Mononuclear cell (primary cell): ENCODE data around the gene BASP1. TPM values are rescaled to one million over a fixed set of nuclear protein-coding genes. Genes with fewer than 3 reads are reported as not detected.
A peak's percentile ranks its signal among the peaks of the same experiment; 100 is the strongest.

Experiments
- H3K27me3 ChIP-seq: 2 replicates; pipeline ENCODE4 v1.6.0; 2011; ENCODE audit warnings: low read length, control low read depth; ENCODE audit not compliant: insufficient read depth
- H3K4me1 ChIP-seq: 2 replicates; pipeline ENCODE4 v1.5.1; 2011; ENCODE audit warnings: mild to moderate bottlenecking, low read length, control low read depth; ENCODE audit not compliant: insufficient read depth
- H3K4me3 ChIP-seq: 2 replicates; pipeline ENCODE4 v1.5.1; 2011; ENCODE audit warnings: mild to moderate bottlenecking, low read length, moderate library complexity
- H3K9me3 ChIP-seq: 2 replicates; pipeline ENCODE4 v1.5.1; 2011; ENCODE audit warnings: low read depth, mild to moderate bottlenecking, control low read depth, low read length
- total RNA-seq: library from RNA; depleted of rRNA; stranded (reverse); fragments of >200 nt; gene quantifications from one replicate; pipeline ENCODE4 v1.2.3, GENCODE V29; 2012

The BASP1 gene
- total RNA-seq, 1 donor: 24.5 TPM

DNA sequence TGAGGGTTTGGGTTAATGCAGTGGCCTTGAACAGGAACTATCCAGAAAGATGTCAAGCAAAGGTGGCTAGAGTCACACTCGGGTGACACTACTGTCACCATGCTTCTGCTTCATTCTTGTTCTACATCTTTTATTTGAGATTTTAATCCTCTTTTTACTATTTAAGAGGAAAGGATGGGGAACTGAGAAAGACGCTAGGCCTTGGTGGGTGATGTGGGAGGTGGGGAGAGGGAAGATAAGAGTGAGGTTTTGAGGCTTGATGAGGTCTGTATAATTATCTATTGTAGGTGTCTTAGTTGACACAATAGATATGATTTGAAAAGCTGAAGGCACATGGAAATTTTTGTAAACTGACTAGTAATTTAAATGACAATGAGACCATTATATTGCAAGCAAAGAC, 3.5 kb upstream of the BASP1 start:
- Histone ChIP-seq H3K27me3 (no peaks in the 10 kb centered on the region), H3K9me3 (no peaks in the 10 kb centered on the region), H3K4me3 (no peak overlapping the region), H3K4me1 (peaks cover 11% of the 10 kb centered on the region)

DNA sequence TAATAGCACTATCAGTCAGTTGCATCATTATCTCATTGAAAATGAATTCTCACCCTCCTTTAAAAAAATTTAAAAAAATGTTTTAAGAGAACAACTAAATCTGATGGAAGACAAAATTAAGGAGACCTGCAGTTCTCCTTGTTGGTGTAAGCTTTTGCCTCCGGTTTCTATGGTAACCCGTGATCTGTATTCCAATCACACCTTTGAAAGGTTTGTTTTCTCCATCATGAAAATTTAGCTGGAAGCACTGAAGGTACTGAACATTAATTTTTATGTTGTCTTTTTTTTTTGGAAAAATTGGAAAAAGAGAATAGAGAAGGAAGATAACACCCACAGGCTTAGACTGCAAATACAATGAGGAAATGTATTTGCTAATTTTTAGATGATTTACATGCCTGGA, 2.5 kb upstream of the BASP1 start:
- peaks cover 20% of the 10 kb centered on the region for H3K4me1 ChIP-seq
- H3K4me3 ChIP-seq: no peak overlapping the region
- H3K27me3 ChIP-seq: no peaks in the 10 kb centered on the region
- no peaks in the 10 kb centered on the region for H3K9me3 ChIP-seq

GRCh38 chr5:17215361-17215760, 2.1 kb upstream of the BASP1 start:
- H3K27me3 ChIP-seq: no peaks in the 10 kb centered on the region
- H3K9me3 ChIP-seq: no peaks in the 10 kb centered on the region
- peaks cover 23% of the 10 kb centered on the region for H3K4me1 ChIP-seq
- no peak overlapping the region for H3K4me3 ChIP-seq

GRCh38 chr5:17216176-17216973, 1.1 kb upstream of the BASP1 start:
- Histone ChIP-seq H3K4me1 (peaks cover 26% of the 10 kb centered on the region), H3K4me3 (peak overlapping the region; percentile 36), H3K27me3 (no peaks in the 10 kb centered on the region), H3K9me3 (no peaks in the 10 kb centered on the region)

DNA sequence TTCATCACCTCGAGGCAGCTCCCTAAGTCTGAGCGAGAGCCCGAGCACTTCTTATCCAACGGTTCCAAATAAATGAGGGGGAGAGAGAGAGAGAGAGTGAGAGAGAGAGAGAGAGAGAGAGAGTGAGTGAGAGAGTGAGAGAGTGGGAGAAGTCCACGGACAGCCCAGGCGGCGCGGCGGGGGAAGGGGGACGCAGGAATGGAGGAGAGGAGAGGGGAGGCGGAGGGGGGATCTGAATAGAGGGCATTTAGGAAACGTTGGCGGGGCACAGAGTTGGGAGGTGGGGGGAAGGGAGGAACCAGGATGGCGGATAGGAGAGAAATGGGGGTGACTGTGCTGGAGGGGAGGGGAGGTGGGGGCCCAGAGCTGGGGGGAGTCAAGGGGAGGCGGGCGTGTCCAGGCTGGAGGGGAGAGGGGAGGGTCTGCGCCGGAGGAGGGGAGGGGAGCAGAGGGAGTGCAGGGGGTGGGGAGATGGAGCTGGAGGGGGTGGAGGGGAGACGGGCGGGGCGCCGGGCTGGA, 398 bp upstream of the BASP1 start:
- Histone ChIP-seq H3K9me3 (no peaks in the 10 kb centered on the region), H3K4me1 (peaks cover 29% of the 10 kb centered on the region), H3K4me3 (peak overlapping the region; percentile 36), H3K27me3 (no peaks in the 10 kb centered on the region)

GRCh38 chr5:17218353-17219005, 1.0 kb downstream of the BASP1 start:
- Histone ChIP-seq H3K4me3 (peak overlapping the region; percentile 73), H3K27me3 (no peaks in the 10 kb centered on the region), H3K9me3 (no peaks in the 10 kb centered on the region), H3K4me1 (peaks cover 36% of the 10 kb centered on the region)

DNA sequence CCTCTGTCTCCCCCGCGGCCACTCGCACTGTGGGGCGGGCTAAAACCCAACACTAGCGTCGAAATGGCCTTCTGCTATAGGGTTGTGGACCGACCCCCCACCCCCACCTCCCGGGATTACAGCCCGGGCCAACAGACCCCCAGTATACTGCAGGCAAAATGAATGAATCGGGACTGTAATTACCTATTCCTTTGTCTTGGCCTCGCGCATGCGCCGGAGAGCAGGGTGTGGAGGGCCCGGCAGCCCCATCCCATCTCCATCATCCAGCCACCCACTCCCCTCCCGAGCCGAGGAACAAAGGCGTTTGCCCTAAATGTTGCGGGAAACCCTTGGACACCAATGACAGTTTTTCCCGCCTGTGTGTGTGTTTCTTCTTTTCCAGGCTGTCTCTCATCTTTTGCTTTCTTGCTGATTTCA, 1.6 kb downstream of the BASP1 start:
- no peaks in the 10 kb centered on the region for H3K9me3 ChIP-seq

DNA sequence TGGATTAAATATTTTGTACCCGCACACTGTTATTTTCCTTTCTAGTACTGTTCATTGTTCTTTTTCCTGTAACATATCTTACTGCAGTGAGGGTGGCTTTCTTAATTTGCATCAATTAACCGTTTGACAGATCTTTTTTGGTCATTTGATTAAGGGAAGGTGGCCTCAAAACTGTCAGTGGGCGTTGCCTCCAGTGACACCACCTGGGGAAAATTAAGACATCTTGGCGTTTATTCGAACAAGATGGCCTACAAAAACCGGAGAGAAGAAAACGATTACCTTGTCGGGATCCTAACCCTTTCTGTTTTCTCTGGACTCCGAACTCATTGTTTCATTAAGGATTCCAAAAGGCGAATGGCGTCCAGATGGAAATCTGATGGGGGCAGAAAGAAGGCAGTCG, 2.0 kb downstream of the BASP1 start:
- Histone ChIP-seq H3K9me3 (no peaks in the 10 kb centered on the region), H3K4me1 (peaks cover 36% of the 10 kb centered on the region), H3K4me3 (peak overlapping the region; percentile 73), H3K27me3 (no peaks in the 10 kb centered on the region)

More for the DNA sequence above, 1.6 kb downstream of the BASP1 start:
- Histone ChIP-seq H3K4me3 (peak overlapping the region; percentile 73), H3K4me1 (peaks cover 36% of the 10 kb centered on the region), H3K27me3 (no peaks in the 10 kb centered on the region)

GRCh38 chr5:17219992-17220391, 2.6 kb downstream of the BASP1 start:
- Histone ChIP-seq H3K4me1 (peaks cover 42% of the 10 kb centered on the region), H3K9me3 (no peaks in the 10 kb centered on the region), H3K27me3 (no peaks in the 10 kb centered on the region), H3K4me3 (no peak overlapping the region)

GRCh38 chr5:17220469-17220868, 3.0 kb downstream of the BASP1 start:
- Histone ChIP-seq H3K4me3 (no peak overlapping the region), H3K27me3 (no peaks in the 10 kb centered on the region), H3K9me3 (no peaks in the 10 kb centered on the region), H3K4me1 (peaks cover 44% of the 10 kb centered on the region)

DNA sequence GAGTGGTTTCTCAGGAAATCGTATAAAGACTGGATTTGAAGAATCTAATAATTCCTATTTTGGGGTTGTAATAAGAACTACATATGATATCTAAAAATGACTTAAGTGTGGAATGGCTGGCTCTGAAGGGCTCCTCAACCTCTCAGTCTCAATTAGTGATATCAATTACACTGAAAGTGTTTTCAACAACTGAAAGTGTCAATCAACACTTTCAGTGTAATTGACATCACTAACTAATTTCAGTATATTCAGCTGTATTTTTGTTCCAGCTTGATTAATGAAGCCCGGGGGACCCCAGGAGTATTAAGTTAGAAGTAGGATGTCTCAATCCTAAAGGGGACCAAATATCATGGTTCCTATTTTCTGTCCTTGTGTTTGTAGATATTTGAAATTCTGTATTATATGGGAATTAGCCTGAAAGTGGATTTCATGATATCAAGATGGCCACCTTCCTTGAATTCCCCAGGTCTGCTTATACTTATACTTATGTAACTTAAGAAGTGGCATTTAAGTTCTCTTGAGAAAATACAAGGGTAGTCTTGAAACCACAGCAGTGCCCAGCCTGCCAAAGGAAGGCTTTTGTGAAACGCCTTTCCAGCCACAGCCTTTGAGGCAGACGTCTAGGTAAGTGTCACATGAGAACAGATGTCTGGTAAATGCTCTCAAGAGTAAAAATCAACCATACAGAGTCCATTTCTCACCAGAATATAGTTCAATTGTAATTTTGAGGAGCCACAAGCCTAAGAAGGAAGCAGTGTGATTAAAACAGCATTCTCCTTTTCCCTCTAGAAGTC, 4.6 kb downstream of the BASP1 start:
- H3K4me1 ChIP-seq: peaks cover 39% of the 10 kb centered on the region
- H3K9me3 ChIP-seq: no peaks in the 10 kb centered on the region
- no peak overlapping the region for H3K4me3 ChIP-seq
- H3K27me3 ChIP-seq: no peaks in the 10 kb centered on the region

- Histone ChIP-seq H3K4me3 (no peak overlapping the region), H3K27me3 (no peaks in the 10 kb centered on the region), H3K4me1 (peaks cover 40% of the 10 kb centered on the region), H3K9me3 (no peaks in the 10 kb centered on the region)
These were observed 5.2 kb downstream of the BASP1 start for GRCh38 chr5:17222664-17223063.

DNA sequence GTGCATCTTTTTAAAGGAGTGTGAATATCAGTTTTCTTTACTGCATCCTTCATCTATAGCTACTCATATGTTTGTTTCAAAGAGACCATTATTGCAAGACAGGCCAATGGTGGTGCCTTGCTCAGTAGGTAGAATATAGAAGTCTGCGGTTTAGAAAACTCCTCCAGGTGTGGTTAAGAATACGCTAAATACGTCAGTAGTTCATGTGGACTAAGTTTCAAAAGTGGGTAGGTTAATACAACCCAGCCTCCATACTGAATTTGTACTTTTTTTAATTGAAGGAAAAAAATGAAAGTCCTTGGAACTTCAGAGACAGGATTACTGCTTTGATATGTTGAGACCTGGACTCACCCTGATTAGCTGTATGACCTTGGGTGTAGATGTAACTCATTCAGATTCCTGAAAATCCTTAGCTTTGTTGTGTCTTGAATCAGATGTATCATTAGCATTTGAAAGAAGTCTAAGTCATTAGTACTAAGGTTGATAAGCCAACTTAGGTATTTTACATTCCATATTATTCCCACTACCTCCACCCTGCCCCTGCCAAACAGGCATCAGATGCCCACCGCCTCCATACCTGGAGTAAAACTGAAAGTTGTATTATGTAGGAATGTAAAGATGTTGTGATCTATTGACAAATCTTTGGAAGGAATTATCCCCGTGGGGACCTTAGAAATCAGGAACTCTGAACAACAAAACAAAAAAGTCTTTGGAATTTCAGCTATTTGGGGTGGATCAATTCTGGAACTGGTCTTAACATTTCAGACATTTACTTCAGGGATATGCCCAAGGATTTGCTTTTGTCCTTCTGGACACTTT, 6.1 kb downstream of the BASP1 start:
- peaks cover 45% of the 10 kb centered on the region for H3K4me1 ChIP-seq
- H3K27me3 ChIP-seq: no peaks in the 10 kb centered on the region

DNA sequence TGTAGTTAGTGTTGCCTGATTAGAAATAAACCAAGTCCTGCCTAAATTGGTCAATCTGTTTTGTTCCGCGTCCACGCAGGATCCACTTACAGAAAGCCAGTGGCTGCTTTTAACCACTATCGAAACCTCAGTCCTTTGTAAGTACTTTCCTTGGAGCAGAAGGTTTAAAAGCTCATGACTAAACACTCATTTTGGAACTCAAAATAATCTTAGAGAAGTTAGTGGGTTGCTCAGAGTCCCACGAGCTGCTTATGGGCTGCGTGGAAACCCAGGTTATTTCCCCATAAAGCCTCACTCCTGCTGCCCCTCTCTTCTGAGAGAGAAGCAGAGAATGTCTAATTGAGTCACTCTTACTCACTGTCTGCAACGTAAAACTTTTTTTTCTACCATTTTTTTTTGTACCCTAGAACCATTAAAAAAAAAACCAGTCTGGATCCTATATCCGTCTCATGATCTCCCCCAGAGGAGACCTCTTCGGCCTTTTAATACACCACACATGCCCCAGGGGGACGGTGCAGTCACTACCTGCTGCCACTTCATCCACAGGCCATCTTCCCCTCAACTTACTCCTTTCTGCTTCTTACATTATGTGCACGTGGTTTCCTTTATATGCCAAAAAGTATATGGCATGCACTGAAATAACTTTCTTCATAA, 7.6 kb downstream of the BASP1 start:
- Histone ChIP-seq H3K4me3 (no peak overlapping the region), H3K4me1 (peaks cover 42% of the 10 kb centered on the region), H3K27me3 (no peaks in the 10 kb centered on the region), H3K9me3 (no peaks in the 10 kb centered on the region)

More for the DNA sequence above, 6.1 kb downstream of the BASP1 start:
- H3K9me3 ChIP-seq: no peaks in the 10 kb centered on the region
- no peak overlapping the region for H3K4me3 ChIP-seq
